SU-DHL-6 (cell line): Measurements from ENCODE around the gene DPP6.

ENCODE experiments used
- CTCF ChIP-seq: fragments of 200-600 bp; sonication (generic); IDR thresholded peaks from one replicate; pipeline ENCODE4 v1.5.1; 2017; ENCODE audit warnings: antibody characterized with exemption, mild to moderate bottlenecking, low read length, moderate library complexity; ENCODE audit not compliant: insufficient read depth, poor library complexity, severe bottlenecking
- EZH2phosphoT487 ChIP-seq: fragments of 200-600 bp; sonication (generic), shearing (Covaris generic); conservative IDR thresholded peaks from 2 replicates; pipeline ENCODE4 v1.6.1; 2018; ENCODE audit warnings: mild to moderate bottlenecking, antibody characterized with exemption, low read length, moderate library complexity, mixed read lengths

GRCh38 chr7:154776350-154776749 lies 724.2 kb downstream of the DPP6 start:
- TF ChIP-seq CTCF (no peak), EZH2phosphoT487 (no peak)
